Panc1 (cell line): ENCODE data around the gene ASB5. TPM values are rescaled to one million over a fixed set of nuclear protein-coding genes. Genes with fewer than 3 reads are reported as not detected.

ENCODE experiments used
- ATAC-seq: fragments of 200-7000 bp; cut with Tn5 transposase; 2 replicates; pipeline ENCODE4 v1.9.1; 2020; ENCODE audit warnings: mild to moderate bottlenecking, moderate library complexity
- BruUV-seq: library from RNA; stranded (reverse); fragments of 400-500 nt; replicated peaks from 2 replicates; lab custom pipeline; 2021; lab: Mats Ljungman, UMichigan
- CTCF ChIA-PET: fragments of 300-600 bp; sonication (Branson Sonifier 250); formaldehyde crosslinking; loops from one replicate; lab custom pipeline; 2022; ENCODE audit warnings: antibody characterized with exemption; lab: Charles Lee
- POLR2A ChIA-PET: fragments of 300-600 bp; sonication (Branson Sonifier 250); formaldehyde crosslinking; loops from one replicate; lab custom pipeline; 2022; ENCODE audit warnings: antibody characterized with exemption; lab: Charles Lee
- DNase-seq: peaks from one replicate; pipeline ENCODE4 v3.0.0-alpha.2; 2010; ENCODE audit warnings: low read depth, low spot score
- H3K27ac ChIP-seq: 2 replicates; pipeline ENCODE4 v1.5.1; 2011; ENCODE audit warnings: mild to moderate bottlenecking, low read length, inconsistent platforms
- H3K27me3 ChIP-seq: fragments of 200-500 bp; sonication (Bioruptor generic); 2 replicates; pipeline ENCODE4 v1.6.0; 2014; ENCODE audit warnings: low read length, inconsistent platforms; ENCODE audit not compliant: control insufficient read depth, insufficient read depth
- H3K36me3 ChIP-seq: fragments of 200-500 bp; sonication (Bioruptor generic); 2 replicates; pipeline ENCODE4 v1.5.1; 2014; ENCODE audit warnings: inconsistent platforms, mild to moderate bottlenecking, low read length, moderate library complexity; ENCODE audit not compliant: control insufficient read depth, insufficient read depth
- H3K4me1 ChIP-seq: 2 replicates; pipeline ENCODE4 v1.5.1; 2011; ENCODE audit warnings: inconsistent platforms, mild to moderate bottlenecking, low read length, moderate library complexity; ENCODE audit not compliant: control insufficient read depth, insufficient read depth
- H3K4me3 ChIP-seq, 2 experiments: 2 replicates each; pipeline ENCODE4 v1.5.1; 2011 to 2012; ENCODE audit warnings: low read depth in 2 of 2, low read length in 2 of 2, mild to moderate bottlenecking in 2 of 2, inconsistent platforms in 1 of 2, moderate library complexity in 1 of 2
- H3K9me3 ChIP-seq: fragments of 200-500 bp; sonication (Bioruptor generic); 2 replicates; pipeline ENCODE4 v1.5.1; 2014; ENCODE audit warnings: low read depth, mild to moderate bottlenecking, inconsistent platforms, low read length, moderate library complexity; ENCODE audit not compliant: control insufficient read depth, insufficient read depth
- POLR2AphosphoS5 ChIP-seq: IDR thresholded peaks from 2 replicates; pipeline ENCODE4 v1.6.1; 2012; ENCODE audit warnings: mild to moderate bottlenecking, low read depth, low read length, moderate library complexity
- REST ChIP-seq, 2 experiments: IDR thresholded peaks; 2 replicates each; pipeline ENCODE4 v1.6.1; 2011 to 2012; ENCODE audit warnings: low read depth in 2 of 2, control low read depth in 1 of 2, low read length in 1 of 2, mild to moderate bottlenecking in 1 of 2, moderate library complexity in 1 of 2; ENCODE audit not compliant: insufficient read depth in 1 of 2
- SIN3A ChIP-seq: IDR thresholded peaks from 2 replicates; pipeline ENCODE4 v1.6.1; 2012; ENCODE audit warnings: low read depth, mild to moderate bottlenecking, low read length, moderate library complexity, borderline replicate concordance; ENCODE audit not compliant: insufficient read depth
- TCF7L2 ChIP-seq: IDR thresholded peaks from 2 replicates; pipeline ENCODE4 v1.6.1; 2011; ENCODE audit warnings: mild to moderate bottlenecking, low read depth, low read length, inconsistent platforms
- in situ Hi-C: cut with HindIII; loops from 2 replicates; pipeline ENCODE4 v1.10.0; 2016; ENCODE audit warnings: low sequenced_read_pairs, low pct_unique_long_range_greater_than_20kb
- intact Hi-C: fragments of 100-400 bp; cut with micrococcal nuclease; formaldehyde crosslinking; loops from one replicate; pipeline ENCODE4 v1.10.0; 2022; ENCODE audit not compliant: unreplicated experiment
- total RNA-seq: library from RNA; stranded (reverse); gene quantifications from one replicate; pipeline ENCODE4 v1.2.1, GENCODE V29; 2021; ENCODE audit not compliant: unreplicated experiment
- TF ChIP-seq, protein P1 (sequence below): fragments of 450-650 bp; IDR thresholded peaks from 2 replicates; pipeline ENCODE4 v1.5.1; 2017; ENCODE audit warnings: mild to moderate bottlenecking

The ASB5 gene
- total RNA-seq, 1 experiment from 2014 or later, result not detected

GRCh38 chr4:176293660-176294059 is 24.6 kb upstream of the ASB5 start:
- ChIA-PET POLR2A (no interaction called here), CTCF (no interaction called here)
- H3K27ac ChIP-seq, result no peak overlapping the region
- ATAC-seq (no peak), DNase-seq (no peak)
- intact Hi-C loops (no loop called here), in situ Hi-C loops (no loop called here)
- H3K4me3 ChIP-seq, result no peak overlapping the region
- no peaks in the 10 kb centered on the region for H3K4me1 ChIP-seq
- no peaks in the 10 kb centered on the region for H3K9me3 ChIP-seq
- H3K27me3 ChIP-seq, result no peaks in the 10 kb centered on the region
- no TSS peak for BruUV-seq
- TF ChIP-seq SIN3A (no peak), TCF7L2 (no peak), POLR2AphosphoS5 (no peak), REST (IDR thresholded peaks at IDR 0.05; ENCODE audit: insufficient read depth in 1 of 2, low read depth in 2 of 2, low read length in 1 of 2) (no peak)
- TF ChIP-seq, protein P1, sequence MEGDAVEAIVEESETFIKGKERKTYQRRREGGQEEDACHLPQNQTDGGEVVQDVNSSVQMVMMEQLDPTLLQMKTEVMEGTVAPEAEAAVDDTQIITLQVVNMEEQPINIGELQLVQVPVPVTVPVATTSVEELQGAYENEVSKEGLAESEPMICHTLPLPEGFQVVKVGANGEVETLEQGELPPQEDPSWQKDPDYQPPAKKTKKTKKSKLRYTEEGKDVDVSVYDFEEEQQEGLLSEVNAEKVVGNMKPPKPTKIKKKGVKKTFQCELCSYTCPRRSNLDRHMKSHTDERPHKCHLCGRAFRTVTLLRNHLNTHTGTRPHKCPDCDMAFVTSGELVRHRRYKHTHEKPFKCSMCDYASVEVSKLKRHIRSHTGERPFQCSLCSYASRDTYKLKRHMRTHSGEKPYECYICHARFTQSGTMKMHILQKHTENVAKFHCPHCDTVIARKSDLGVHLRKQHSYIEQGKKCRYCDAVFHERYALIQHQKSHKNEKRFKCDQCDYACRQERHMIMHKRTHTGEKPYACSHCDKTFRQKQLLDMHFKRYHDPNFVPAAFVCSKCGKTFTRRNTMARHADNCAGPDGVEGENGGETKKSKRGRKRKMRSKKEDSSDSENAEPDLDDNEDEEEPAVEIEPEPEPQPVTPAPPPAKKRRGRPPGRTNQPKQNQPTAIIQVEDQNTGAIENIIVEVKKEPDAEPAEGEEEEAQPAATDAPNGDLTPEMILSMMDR, result no peak
- no peaks in the 10 kb centered on the region for H3K36me3 ChIP-seq

GRCh38 chr4:176292920-176293319 is 23.9 kb upstream of the ASB5 start:
- TF ChIP-seq, protein P1, result no peak
- no peak for TF ChIP-seq SIN3A
- no peak for TF ChIP-seq POLR2AphosphoS5
- no peak for TF ChIP-seq REST (IDR thresholded peaks at IDR 0.05; ENCODE audit: insufficient read depth in 1 of 2, low read depth in 2 of 2, low read length in 1 of 2)
- no peak for TF ChIP-seq TCF7L2
- POLR2A ChIA-PET, result no interaction called here
- BruUV-seq, result no TSS peak
- ATAC-seq (no peak), DNase-seq (no peak)
- no peaks in the 10 kb centered on the region for H3K36me3 ChIP-seq
- no peak overlapping the region for H3K4me3 ChIP-seq
- H3K27me3 ChIP-seq, result no peaks in the 10 kb centered on the region
- in situ Hi-C loops, result no loop called here
- no peaks in the 10 kb centered on the region for H3K9me3 ChIP-seq
- no peak overlapping the region for H3K27ac ChIP-seq
- CTCF ChIA-PET, result no interaction called here
- intact Hi-C loops, result no loop called here
- H3K4me1 ChIP-seq, result no peaks in the 10 kb centered on the region
